Mesothelial cell of epicardium (in vitro differentiated cells): Measurements from ENCODE around the gene NCF1. TPM values are rescaled to one million over a fixed set of nuclear protein-coding genes. Genes with fewer than 3 reads are reported as not detected.
"Not testable (repeated sequence)": the region's sequence is repeated elsewhere in the genome, so short reads cannot be mapped to it uniquely, and the experiment has no call there.

Source experiments
- DNase-seq, 2 experiments: peaks; one replicate each; pipeline ENCODE4 v3.0.0; 2021; ENCODE audit warnings: low spot score in 2 of 2; ENCODE audit not compliant: unreplicated experiment in 2 of 2
- H3K27ac Mint-ChIP-seq: 2 replicates; pipeline ENCODE4 v1.8.0; 2021; ENCODE audit warnings: mixed read lengths
- H3K27me3 Mint-ChIP-seq: 2 replicates; pipeline ENCODE4 v1.8.0; 2021; ENCODE audit warnings: low read depth, mixed read lengths
- H3K36me3 Mint-ChIP-seq: 2 replicates; pipeline ENCODE4 v1.8.0; 2021; ENCODE audit warnings: mixed read lengths
- H3K4me1 Mint-ChIP-seq: 2 replicates; pipeline ENCODE4 v1.8.0; 2021; ENCODE audit warnings: mixed read lengths
- H3K4me3 Mint-ChIP-seq: 2 replicates; pipeline ENCODE4 v1.8.0; 2021; ENCODE audit warnings: mild to moderate bottlenecking, moderate library complexity, mixed read lengths
- H3K9me3 Mint-ChIP-seq: 2 replicates; pipeline ENCODE4 v1.8.0; 2021; ENCODE audit warnings: mixed read lengths
- total RNA-seq: library from RNA; stranded (reverse); gene quantifications from 3 replicates; pipeline ENCODE4 v1.2.1, GENCODE V29; 2021

The NCF1 gene
- total RNA-seq, 1 donor from 2014 or later, result 0.27 TPM

- not testable (repeated sequence) for H3K36me3 Mint-ChIP-seq, H3K4me1 Mint-ChIP-seq, H3K27ac Mint-ChIP-seq, H3K9me3 Mint-ChIP-seq, DNase-seq, H3K27me3 Mint-ChIP-seq, H3K4me3 Mint-ChIP-seq
These were observed 8.4 kb upstream of the NCF1 start for GRCh38 chr7:74765205-74765918.

- not testable (repeated sequence) for H3K4me3 Mint-ChIP-seq, H3K27me3 Mint-ChIP-seq, H3K9me3 Mint-ChIP-seq, H3K4me1 Mint-ChIP-seq, DNase-seq, H3K36me3 Mint-ChIP-seq, H3K27ac Mint-ChIP-seq
These were observed 7.3 kb upstream of the NCF1 start for GRCh38 chr7:74766509-74766908.

- DNase-seq, H3K36me3 Mint-ChIP-seq, H3K27me3 Mint-ChIP-seq, H3K4me1 Mint-ChIP-seq, H3K27ac Mint-ChIP-seq, H3K4me3 Mint-ChIP-seq, H3K9me3 Mint-ChIP-seq: not testable (repeated sequence)
These were observed 6.8 kb upstream of the NCF1 start for GRCh38 chr7:74766991-74767390.

GRCh38 chr7:74770062-74770461 is 3.7 kb upstream of the NCF1 start:
- DNase-seq, H3K36me3 Mint-ChIP-seq, H3K27ac Mint-ChIP-seq, H3K9me3 Mint-ChIP-seq, H3K4me3 Mint-ChIP-seq, H3K4me1 Mint-ChIP-seq, H3K27me3 Mint-ChIP-seq: not testable (repeated sequence)

- H3K4me3 Mint-ChIP-seq, H3K36me3 Mint-ChIP-seq, H3K27me3 Mint-ChIP-seq, DNase-seq, H3K9me3 Mint-ChIP-seq, H3K4me1 Mint-ChIP-seq, H3K27ac Mint-ChIP-seq: not testable (repeated sequence)
These were observed 1.7 kb upstream of the NCF1 start for GRCh38 chr7:74772093-74772492.

- H3K36me3 Mint-ChIP-seq, result not testable (repeated sequence)
These were observed 1.3 kb downstream of the NCF1 start for GRCh38 chr7:74775111-74775510.

GRCh38 chr7:74779053-74779452 is 5.2 kb downstream of the NCF1 start:
- not testable (repeated sequence) for H3K4me1 Mint-ChIP-seq, DNase-seq, H3K9me3 Mint-ChIP-seq, H3K4me3 Mint-ChIP-seq, H3K27me3 Mint-ChIP-seq, H3K36me3 Mint-ChIP-seq, H3K27ac Mint-ChIP-seq

More at GRCh38 chr7:74775111-74775510, 1.3 kb downstream of the NCF1 start:
- H3K27ac Mint-ChIP-seq, H3K4me1 Mint-ChIP-seq, DNase-seq, H3K4me3 Mint-ChIP-seq, H3K27me3 Mint-ChIP-seq, H3K9me3 Mint-ChIP-seq: not testable (repeated sequence)

GRCh38 chr7:74781746-74782145 is 7.9 kb downstream of the NCF1 start:
- not testable (repeated sequence) for H3K27ac Mint-ChIP-seq, H3K9me3 Mint-ChIP-seq, H3K4me1 Mint-ChIP-seq, H3K27me3 Mint-ChIP-seq, H3K4me3 Mint-ChIP-seq, DNase-seq, H3K36me3 Mint-ChIP-seq

- DNase-seq, H3K9me3 Mint-ChIP-seq: not testable (repeated sequence)
These were observed 9.8 kb downstream of the NCF1 start for GRCh38 chr7:74783595-74783994.

GRCh38 chr7:74788369-74789150 is 14.7 kb downstream of the NCF1 start:
- H3K36me3 Mint-ChIP-seq, H3K27me3 Mint-ChIP-seq, H3K4me1 Mint-ChIP-seq, H3K9me3 Mint-ChIP-seq, H3K27ac Mint-ChIP-seq: not testable (repeated sequence)
- DNase-seq, result peak; percentile 84 to 99
- H3K4me3 Mint-ChIP-seq, result peak overlapping the region; percentile 31

More at GRCh38 chr7:74783595-74783994, 9.8 kb downstream of the NCF1 start:
- H3K4me1 Mint-ChIP-seq, H3K27me3 Mint-ChIP-seq, H3K27ac Mint-ChIP-seq, H3K4me3 Mint-ChIP-seq, H3K36me3 Mint-ChIP-seq: not testable (repeated sequence)

- H3K9me3 Mint-ChIP-seq, H3K4me1 Mint-ChIP-seq, DNase-seq, H3K27me3 Mint-ChIP-seq, H3K4me3 Mint-ChIP-seq, H3K27ac Mint-ChIP-seq, H3K36me3 Mint-ChIP-seq: not testable (repeated sequence)
These were observed 15.5 kb downstream of the NCF1 start for GRCh38 chr7:74789200-74789736.

GRCh38 chr7:74797848-74798622 is 24.2 kb downstream of the NCF1 start:
- not testable (repeated sequence) for DNase-seq, H3K27ac Mint-ChIP-seq, H3K9me3 Mint-ChIP-seq

GRCh38 chr7:74798644-74799043 is 24.8 kb downstream of the NCF1 start:
- not testable (repeated sequence) for H3K36me3 Mint-ChIP-seq, H3K4me3 Mint-ChIP-seq, H3K27ac Mint-ChIP-seq, H3K27me3 Mint-ChIP-seq, H3K4me1 Mint-ChIP-seq, H3K9me3 Mint-ChIP-seq, DNase-seq

More at GRCh38 chr7:74797848-74798622, 24.2 kb downstream of the NCF1 start:
- not testable (repeated sequence) for H3K4me1 Mint-ChIP-seq, H3K4me3 Mint-ChIP-seq, H3K36me3 Mint-ChIP-seq, H3K27me3 Mint-ChIP-seq

- H3K4me3 Mint-ChIP-seq, DNase-seq, H3K36me3 Mint-ChIP-seq, H3K27ac Mint-ChIP-seq, H3K27me3 Mint-ChIP-seq, H3K9me3 Mint-ChIP-seq, H3K4me1 Mint-ChIP-seq: not testable (repeated sequence)
These were observed 42.1 kb downstream of the NCF1 start for GRCh38 chr7:74815882-74816281.
